GM03348 (cell line): ENCODE measurements around the gene RFWD3.

Source experiments
- DNase-seq: peaks from one replicate; pipeline ENCODE4 v3.0.0; 2012; ENCODE audit warnings: low spot score

The RFWD3 gene

GRCh38 chr16:74582970-74583369 lies 83.7 kb downstream of the RFWD3 start:
- no peak for DNase-seq

- DNase-seq = no peak
Measured at GRCh38 chr16:74580833-74581232, 85.8 kb downstream of the RFWD3 start.

- DNase-seq = no peak
Measured at GRCh38 chr16:74578838-74579237, 87.8 kb downstream of the RFWD3 start.

GRCh38 chr16:74578433-74578832 lies 88.2 kb downstream of the RFWD3 start:
- no peak for DNase-seq

- peak; percentile 31 for DNase-seq
Measured at GRCh38 chr16:74577882-74578366, 88.8 kb downstream of the RFWD3 start.

GRCh38 chr16:74575807-74576643 lies 90.7 kb downstream of the RFWD3 start:
- no peak for DNase-seq

GRCh38 chr16:74575175-74575806 lies 91.4 kb downstream of the RFWD3 start:
- no peak for DNase-seq

- no peak for DNase-seq
Measured at GRCh38 chr16:74574146-74574545, 92.5 kb downstream of the RFWD3 start.

GRCh38 chr16:74573622-74574021 lies 93.1 kb downstream of the RFWD3 start:
- no peak for DNase-seq
